ENCODE results near the gene CDC37L1. TPM values are rescaled to one million over a fixed set of nuclear protein-coding genes. Genes with fewer than 3 reads are reported as not detected.
A peak's percentile ranks its signal among the peaks of the same experiment; 100 is the strongest.

CDC37L1 gene
- total and polyA plus RNA-seq, 3 experiments from 2014 or later = 12.5 to 17.8 (median 15.0) TPM

DNA sequence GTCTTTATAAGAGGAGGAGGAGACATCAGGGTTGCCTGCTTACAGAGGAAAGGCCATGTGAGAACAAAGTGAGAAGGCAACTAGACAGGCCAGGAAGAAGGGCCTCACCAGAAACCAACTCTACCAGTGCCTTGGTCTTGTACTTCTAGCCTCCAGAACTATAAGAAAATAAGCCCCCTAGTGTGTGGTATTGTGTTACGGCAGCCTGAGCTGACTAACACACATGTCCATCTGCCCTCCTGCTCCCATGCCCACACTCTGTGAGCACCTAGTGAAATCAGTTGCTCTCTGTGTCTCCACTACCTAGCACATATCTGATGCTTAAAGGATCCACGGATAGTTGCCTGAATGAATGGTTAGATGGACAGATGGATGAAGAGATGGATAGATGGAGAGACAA is 54.8 kb downstream of the CDC37L1 start:
- ChIA-PET POLR2A (no interaction called here), CTCF (interaction anchor here (1.3 kb wide), 1 partner anchor 10 kb away, joined by 4 read pairs; no protein-coding TSS in a partner anchor)
- Histone ChIP-seq H3K27me3 (ENCODE audit: insufficient read depth, low read length, poor library complexity, severe bottlenecking) (no peaks in the 10 kb centered on the region), H3K9me3 (ENCODE audit: low read length) (no peaks in the 10 kb centered on the region), H3K4me3 (ENCODE audit: low read length) (no peak overlapping the region), H3K27ac (ENCODE audit: low read depth, low read length) (no peak overlapping the region), H3K36me3 (ENCODE audit: insufficient read depth, low read length) (no peaks in the 10 kb centered on the region), H3K4me1 (ENCODE audit: insufficient read depth, low read length) (peaks cover 11% of the 10 kb centered on the region)
- peaks cover 41 to 78% (median 61%) of the 10 kb centered on the region in 3 donors for H3K4me1 Mint-ChIP-seq
- no peaks in the 10 kb centered on the region for H3K9me3 Mint-ChIP-seq
- H3K4me3 Mint-ChIP-seq = peak overlapping the region in 1 of 7 donors; percentile 44
- peaks cover 0 to 8% (median 3%) of the 10 kb centered on the region in 3 donors for H3K36me3 Mint-ChIP-seq
- DNase-seq = no peak
- H3K27me3 Mint-ChIP-seq = no peaks in the 10 kb centered on the region
- peak overlapping the region in 2 of 8 donors; percentile 43 to 46 for H3K27ac Mint-ChIP-seq

DNA sequence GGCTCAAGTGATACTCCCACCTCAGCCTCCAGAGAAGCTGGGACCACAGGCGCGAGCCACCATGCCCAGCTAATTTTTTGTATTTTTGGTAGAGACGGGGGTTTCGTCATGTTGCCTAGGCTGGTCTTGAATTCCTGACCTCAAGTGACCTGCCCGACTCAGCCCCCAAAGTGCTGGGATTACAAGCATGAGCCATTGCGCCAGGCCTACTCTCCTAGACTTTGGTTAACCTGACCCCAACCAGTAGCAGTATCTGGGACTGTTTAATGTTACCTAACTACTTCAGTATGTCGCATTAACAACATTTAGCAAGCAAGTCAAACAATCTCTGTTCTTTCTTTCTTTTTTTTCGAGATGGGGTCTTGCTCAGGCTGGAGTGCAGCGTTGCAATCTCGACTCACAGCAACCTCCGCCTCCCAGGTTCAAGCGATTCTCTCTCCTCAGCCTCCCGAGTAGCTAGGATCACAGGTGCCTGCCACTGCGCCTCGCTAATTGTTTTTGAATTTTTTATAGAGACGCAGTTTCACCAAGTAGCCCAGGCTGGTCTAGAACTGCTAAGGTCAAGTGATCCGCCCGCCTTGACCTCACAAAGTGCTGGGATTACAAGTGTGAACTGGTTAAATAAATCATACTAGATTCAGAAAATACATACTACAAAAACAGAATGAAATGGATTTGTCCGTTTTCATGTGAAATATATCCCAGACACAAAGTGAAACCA is 59.7 kb downstream of the CDC37L1 start:
- Histone ChIP-seq H3K4me1 (ENCODE audit: insufficient read depth, low read length) (peaks cover 25% of the 10 kb centered on the region), H3K27ac (ENCODE audit: low read depth, low read length) (peak overlapping the region; percentile 11), H3K9me3 (ENCODE audit: low read length) (no peaks in the 10 kb centered on the region), H3K27me3 (ENCODE audit: insufficient read depth, low read length, poor library complexity, severe bottlenecking) (no peaks in the 10 kb centered on the region), H3K36me3 (ENCODE audit: insufficient read depth, low read length) (no peaks in the 10 kb centered on the region), H3K4me3 (ENCODE audit: low read length) (peak overlapping the region; percentile 86)
- Mint-ChIP-seq H3K27me3 (no peaks in the 10 kb centered on the region), H3K36me3 (peaks cover 0 to 7% (median 2%) of the 10 kb centered on the region in 3 donors), H3K4me3 (peak overlapping the region; percentile 85 to 100 (median 94)), H3K27ac (peak overlapping the region in 4 of 8 donors; percentile 86 to 97 (median 88)), H3K9me3 (no peaks in the 10 kb centered on the region), H3K4me1 (peaks cover 37 to 59% (median 52%) of the 10 kb centered on the region in 3 donors)
- ChIA-PET CTCF (no interaction called here), POLR2A (interaction anchor here (0.6 kb wide), 1 partner anchor 114 kb away, joined by 4 read pairs; no protein-coding TSS in a partner anchor)
- DNase-seq = no peak

DNA sequence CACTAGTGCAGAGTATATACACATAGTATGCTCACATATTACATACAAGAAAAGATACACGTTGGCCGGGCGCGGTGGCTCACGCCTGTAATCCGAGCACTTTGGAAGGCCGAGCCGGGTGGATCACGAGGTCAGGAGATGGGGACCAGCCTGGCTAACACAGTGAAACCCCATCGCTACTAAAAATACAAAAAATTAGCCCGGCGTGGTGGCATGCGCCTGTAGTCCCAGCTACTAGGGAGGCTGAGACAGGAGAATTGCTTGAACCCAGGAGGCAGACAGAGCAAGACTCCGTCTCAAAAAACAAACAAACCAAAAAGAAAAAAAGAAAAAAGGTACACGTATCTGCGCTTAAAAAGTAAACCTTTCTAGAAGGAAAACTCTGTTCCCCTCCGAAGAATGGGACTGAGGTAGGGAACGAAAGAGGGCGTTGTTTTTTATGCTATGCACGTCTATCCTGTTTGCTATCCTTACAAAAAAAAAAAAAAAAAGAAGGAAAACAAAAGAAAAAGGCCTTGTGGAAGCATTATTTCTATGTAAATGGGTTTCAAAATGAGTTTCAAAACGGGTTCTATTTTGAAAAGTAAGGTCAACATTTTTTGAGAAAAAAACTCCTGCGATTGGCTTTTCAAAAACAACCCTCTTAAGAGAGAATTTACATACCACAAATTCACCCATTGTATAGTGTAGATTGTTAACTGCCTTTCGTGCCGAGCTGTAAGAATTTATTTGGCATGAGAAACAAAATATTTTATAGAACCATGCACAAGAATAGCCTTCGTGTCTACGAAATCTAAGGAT is 60.4 kb downstream of the CDC37L1 start:
- Mint-ChIP-seq H3K9me3 (no peaks in the 10 kb centered on the region), H3K4me1 (peaks cover 31 to 51% (median 44%) of the 10 kb centered on the region in 3 donors), H3K36me3 (peaks cover 0 to 5% (median under 1%) of the 10 kb centered on the region in 3 donors), H3K27me3 (no peaks in the 10 kb centered on the region), H3K4me3 (peak overlapping the region; percentile 85 to 100 (median 94)), H3K27ac (peak overlapping the region; percentile 86 to 99 (median 92))
- Histone ChIP-seq H3K4me3 (ENCODE audit: low read length) (peak overlapping the region; percentile 86), H3K9me3 (ENCODE audit: low read length) (no peaks in the 10 kb centered on the region), H3K27me3 (ENCODE audit: insufficient read depth, low read length, poor library complexity, severe bottlenecking) (no peaks in the 10 kb centered on the region), H3K4me1 (ENCODE audit: insufficient read depth, low read length) (peaks cover 25% of the 10 kb centered on the region), H3K27ac (ENCODE audit: low read depth, low read length) (peak overlapping the region; percentile 79), H3K36me3 (ENCODE audit: insufficient read depth, low read length) (no peaks in the 10 kb centered on the region)
- ChIA-PET POLR2A (interaction anchor here (0.8 to 2.8 kb wide), 13 partner anchors 10 to 1213 kb away, joined by 3 to 20 read pairs (median 7); partner anchors contain the start of genes CDC37L1, JAK2, PLGRKT and PLPP6), CTCF (interaction anchor here (0.9 to 4.2 kb wide), 13 partner anchors 9 to 251 kb away, joined by 3 to 35 read pairs (median 5); partner anchors contain the start of genes CDC37L1, JAK2, PLPP6 and RCL1)
- DNase-seq = no peak

DNA sequence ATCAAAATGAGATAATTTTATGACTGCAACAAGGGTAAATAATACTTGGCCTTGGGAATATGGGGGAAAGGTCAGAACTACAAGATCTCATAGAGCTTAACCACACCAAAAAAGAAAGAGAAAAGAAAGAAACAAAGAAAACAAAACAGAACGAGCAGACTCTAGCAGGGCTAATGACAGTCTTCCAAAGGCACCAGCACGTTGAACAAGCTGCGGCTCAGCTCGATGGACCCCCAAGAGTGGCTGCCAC is 60.9 kb downstream of the CDC37L1 start:
- Histone ChIP-seq H3K27ac (ENCODE audit: low read depth, low read length) (peak overlapping the region; percentile 79), H3K4me1 (ENCODE audit: insufficient read depth, low read length) (peaks cover 25% of the 10 kb centered on the region), H3K27me3 (ENCODE audit: insufficient read depth, low read length, poor library complexity, severe bottlenecking) (no peaks in the 10 kb centered on the region), H3K36me3 (ENCODE audit: insufficient read depth, low read length) (no peaks in the 10 kb centered on the region), H3K4me3 (ENCODE audit: low read length) (peak overlapping the region; percentile 86), H3K9me3 (ENCODE audit: low read length) (no peaks in the 10 kb centered on the region)
- ChIA-PET CTCF (interaction anchor here (0.9 to 4.2 kb wide), 14 partner anchors 9 to 250 kb away, joined by 3 to 35 read pairs (median 4); partner anchors contain the start of genes CDC37L1, JAK2, PLPP6 and RCL1), POLR2A (interaction anchor here (0.8 to 2.8 kb wide), 13 partner anchors 9 to 1213 kb away, joined by 3 to 20 read pairs (median 7); partner anchors contain the start of genes CDC37L1, JAK2, PLGRKT and PLPP6)
- peaks cover 30 to 50% (median 43%) of the 10 kb centered on the region in 3 donors for H3K4me1 Mint-ChIP-seq
- no peaks in the 10 kb centered on the region for H3K9me3 Mint-ChIP-seq
- no peaks in the 10 kb centered on the region for H3K27me3 Mint-ChIP-seq
- peaks cover 0 to 5% (median 0%) of the 10 kb centered on the region in 3 donors for H3K36me3 Mint-ChIP-seq
- peak overlapping the region; percentile 85 to 100 (median 94) for H3K4me3 Mint-ChIP-seq
- peak overlapping the region; percentile 86 to 99 (median 92) for H3K27ac Mint-ChIP-seq
- DNase-seq = no peak

DNA sequence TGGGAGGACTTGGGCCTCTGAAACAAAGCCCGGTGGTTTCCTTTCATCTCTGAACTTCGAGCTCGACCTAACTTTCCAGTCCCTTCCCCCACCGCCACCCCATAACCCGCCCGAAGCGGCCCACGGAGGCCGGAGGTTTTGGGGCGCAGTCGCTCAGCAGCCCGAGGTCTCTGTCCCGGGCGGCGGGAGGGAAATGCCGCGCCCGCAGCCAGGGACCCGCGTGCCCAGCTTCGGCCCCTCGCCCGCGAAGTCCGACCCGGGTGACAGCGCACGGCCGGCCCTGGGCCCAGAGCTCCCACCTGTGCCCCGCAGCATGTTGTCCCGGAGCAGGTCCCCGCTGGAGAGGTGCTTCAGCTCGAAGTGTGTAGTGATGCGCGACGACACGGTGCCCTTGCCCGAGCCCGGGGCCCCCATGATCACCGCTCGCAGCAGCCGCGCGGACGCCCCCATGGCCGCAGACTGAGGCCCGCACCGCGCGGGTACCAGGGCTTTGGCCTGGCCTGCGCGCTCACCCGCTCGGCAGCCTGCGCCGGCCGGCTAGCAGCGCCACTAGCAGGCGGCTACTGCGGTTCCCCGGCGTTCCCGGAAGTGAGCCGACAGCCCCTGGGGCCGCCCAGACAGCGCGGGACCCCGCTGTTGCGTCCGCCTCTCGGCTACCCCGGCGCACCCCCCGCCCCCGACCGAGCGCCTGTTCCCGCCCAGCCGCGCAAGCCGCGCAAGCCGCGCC is 61.4 kb downstream of the CDC37L1 start, which contains the start of gene AK3:
TSS of gene AK3 (minus strand) at position 565 of the 727 bp plus-strand sequence. CDS start at position 450, 115 bp downstream.
- H3K4me3 ChIP-seq (ENCODE audit: low read length) = peak within 1 kb of the TSS; percentile 86
- H3K27me3 ChIP-seq (ENCODE audit: insufficient read depth, low read length, poor library complexity, severe bottlenecking) = no peaks in the 10 kb centered on the region
- no peaks in the 10 kb centered on the region for H3K9me3 ChIP-seq (ENCODE audit: low read length)
- H3K27ac ChIP-seq (ENCODE audit: low read depth, low read length) = peak within 1 kb of the TSS; percentile 79
- DNase-seq = peak; percentile 85 to 92 (median 87)
- Mint-ChIP-seq H3K9me3 (no peaks in the 10 kb centered on the region), H3K36me3 (peaks cover 0 to 5% (median 0%) of the 10 kb centered on the region in 3 donors), H3K4me1 (peaks cover 30 to 50% (median 43%) of the 10 kb centered on the region in 3 donors), H3K27ac (peak within 1 kb of the TSS; percentile 86 to 99 (median 92)), H3K4me3 (peak within 1 kb of the TSS; percentile 85 to 100 (median 94)), H3K27me3 (no peaks in the 10 kb centered on the region)
- POLR2A ChIA-PET = interaction anchor here (0.6 to 2.8 kb wide), 16 partner anchors 8 to 1214 kb away, joined by 3 to 20 read pairs (median 6); partner anchors contain the start of genes CDC37L1, JAK2, PLGRKT and PLPP6
- CTCF ChIA-PET = interaction anchor here (0.9 to 4.2 kb wide), 17 partner anchors 9 to 703 kb away, joined by 3 to 35 read pairs (median 4); partner anchors contain the start of genes CDC37L1, JAK2, PLPP6 and RCL1
- no peaks in the 10 kb centered on the region for H3K36me3 ChIP-seq (ENCODE audit: insufficient read depth, low read length)
- peaks cover 25% of the 10 kb centered on the region for H3K4me1 ChIP-seq (ENCODE audit: insufficient read depth, low read length)

DNA sequence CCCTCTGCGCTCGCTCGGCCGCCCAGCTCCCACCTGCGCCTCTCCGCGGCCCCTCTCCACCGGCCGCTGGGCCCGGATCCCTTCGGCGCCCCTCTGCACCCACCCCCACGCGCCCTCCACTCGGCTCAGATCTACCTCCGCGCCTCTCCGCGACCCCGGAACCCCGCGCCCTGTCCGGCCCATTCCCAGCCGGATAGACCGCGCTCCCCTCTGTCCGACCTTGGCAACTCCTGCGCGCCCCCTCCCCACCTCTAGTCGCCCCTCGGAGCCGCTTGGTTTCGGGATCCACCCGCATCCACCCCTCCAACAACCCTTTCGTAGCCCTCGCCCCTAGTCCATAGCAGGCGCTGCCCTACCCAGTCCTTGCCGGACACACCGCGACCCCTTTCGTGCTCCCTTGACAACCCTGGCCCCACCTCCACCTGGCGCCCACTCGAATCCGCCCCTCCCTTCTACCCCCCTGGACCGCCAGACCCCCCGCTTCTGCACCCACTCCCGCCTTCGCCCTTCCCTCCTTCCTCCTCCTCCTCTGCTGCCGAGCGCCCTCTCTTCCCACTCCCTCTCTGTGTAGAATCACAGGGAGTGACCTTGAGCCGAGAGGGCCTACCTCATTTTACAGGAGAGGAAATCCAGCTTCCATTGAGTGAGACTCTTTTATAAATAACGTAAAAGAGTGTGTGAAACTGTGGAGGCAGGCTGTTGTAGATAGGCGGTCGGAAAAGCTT is 62.2 kb downstream of the CDC37L1 start:
- POLR2A ChIA-PET = interaction anchor here (0.6 to 2.8 kb wide), 12 partner anchors 8 to 1215 kb away, joined by 3 to 20 read pairs (median 7); partner anchors contain the start of genes CDC37L1, JAK2, PLPP6 and RCL1
- peak in 3 of 5 donors; percentile 3 to 17 (median 8) for DNase-seq
- H3K9me3 ChIP-seq (ENCODE audit: low read length) = no peaks in the 10 kb centered on the region
- peak overlapping the region; percentile 79 for H3K27ac ChIP-seq (ENCODE audit: low read depth, low read length)
- no peaks in the 10 kb centered on the region for H3K9me3 Mint-ChIP-seq
- peaks cover 28 to 44% (median 38%) of the 10 kb centered on the region in 3 donors for H3K4me1 Mint-ChIP-seq
- CTCF ChIA-PET = interaction anchor here (1.0 to 4.2 kb wide), 14 partner anchors 12 to 702 kb away, joined by 3 to 35 read pairs (median 4); partner anchors contain the start of genes CDC37L1, JAK2 and RCL1
- H3K36me3 Mint-ChIP-seq = peaks cover 0 to 5% (median 0%) of the 10 kb centered on the region in 3 donors
- H3K27me3 ChIP-seq (ENCODE audit: insufficient read depth, low read length, poor library complexity, severe bottlenecking) = no peaks in the 10 kb centered on the region
- H3K36me3 ChIP-seq (ENCODE audit: insufficient read depth, low read length) = no peaks in the 10 kb centered on the region
- peak overlapping the region; percentile 85 to 100 (median 94) for H3K4me3 Mint-ChIP-seq
- peak overlapping the region; percentile 69 for H3K4me3 ChIP-seq (ENCODE audit: low read length)
- H3K27me3 Mint-ChIP-seq = no peaks in the 10 kb centered on the region
- H3K27ac Mint-ChIP-seq = peak overlapping the region in 7 of 8 donors; percentile 67 to 97 (median 86)
- peaks cover 25% of the 10 kb centered on the region for H3K4me1 ChIP-seq (ENCODE audit: insufficient read depth, low read length)
